ENCODE results near the gene COL6A5.
"Not testable (repeated sequence)": the region's sequence is repeated elsewhere in the genome, so short reads cannot be mapped to it uniquely, and the experiment has no call there.

COL6A5 gene

GRCh38 chr3:130448155-130448554, 102.7 kb downstream of the COL6A5 start:
- not testable (repeated sequence) for DNase-seq (ENCODE audit: low read depth)

DNA sequence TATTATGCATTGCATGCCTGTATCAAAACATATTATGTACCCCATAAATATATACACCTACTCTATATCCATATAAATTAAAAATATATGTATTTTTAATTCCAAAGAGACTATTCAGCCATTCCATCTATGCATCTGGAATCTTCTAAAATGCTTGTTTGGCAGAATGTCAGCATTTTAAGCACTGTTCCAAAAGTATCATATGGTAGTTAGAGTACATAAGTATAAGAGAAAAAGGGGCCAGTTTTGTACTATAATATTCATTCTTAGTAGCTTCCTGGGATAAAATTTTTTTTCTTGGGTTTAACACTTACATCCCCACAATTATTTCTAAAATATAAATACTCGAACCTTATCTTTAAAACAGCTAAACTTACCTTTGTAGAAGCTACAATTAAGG, 111.1 kb downstream of the COL6A5 start:
- DNase-seq (ENCODE audit: low read depth), result no peak

GRCh38 chr3:130457671-130458070, 112.2 kb downstream of the COL6A5 start:
- DNase-seq (ENCODE audit: low read depth), result no peak

DNA sequence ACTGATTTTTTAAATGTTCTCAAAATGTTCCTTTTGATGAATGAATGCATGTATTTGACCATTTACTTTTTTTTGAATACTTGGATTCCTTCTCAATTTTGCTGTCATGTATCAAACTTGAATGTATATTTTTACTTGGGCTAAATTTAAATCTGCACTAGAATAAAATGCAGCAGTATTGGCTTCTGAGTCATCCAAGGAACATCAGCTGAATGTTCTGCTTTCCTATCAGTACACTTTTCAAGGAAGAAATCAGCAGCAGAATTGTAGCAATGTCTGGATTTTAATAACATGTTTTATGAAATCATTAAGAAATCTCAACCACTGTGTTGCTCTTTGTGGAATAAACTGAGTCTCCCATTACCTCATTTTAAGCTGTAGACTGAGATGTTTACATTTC, 114.5 kb downstream of the COL6A5 start:
- DNase-seq (ENCODE audit: low read depth), result no peak

- no peak for DNase-seq (ENCODE audit: low read depth)
Observed at GRCh38 chr3:130462089-130462488, 116.6 kb downstream of the COL6A5 start.

DNA sequence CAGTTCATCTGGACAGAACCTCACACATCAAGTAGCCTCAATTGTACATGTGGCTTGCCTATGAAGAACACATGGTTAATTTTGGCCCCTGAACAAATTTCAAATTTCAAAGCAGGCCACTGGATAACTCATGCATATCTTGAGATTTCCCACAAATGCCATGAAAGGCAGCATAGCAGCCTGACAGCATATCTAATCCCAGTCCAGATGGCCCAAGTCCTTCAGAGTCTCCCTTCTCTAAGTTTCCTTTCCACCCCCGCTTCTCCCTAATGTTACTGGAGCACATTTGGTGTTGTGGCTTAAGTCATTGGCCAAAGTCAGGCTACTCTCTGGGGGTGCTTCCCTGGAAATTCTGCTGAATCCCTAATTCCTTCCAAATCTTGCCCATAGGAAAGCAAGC, 117.7 kb downstream of the COL6A5 start:
- no peak for DNase-seq (ENCODE audit: low read depth)

DNA sequence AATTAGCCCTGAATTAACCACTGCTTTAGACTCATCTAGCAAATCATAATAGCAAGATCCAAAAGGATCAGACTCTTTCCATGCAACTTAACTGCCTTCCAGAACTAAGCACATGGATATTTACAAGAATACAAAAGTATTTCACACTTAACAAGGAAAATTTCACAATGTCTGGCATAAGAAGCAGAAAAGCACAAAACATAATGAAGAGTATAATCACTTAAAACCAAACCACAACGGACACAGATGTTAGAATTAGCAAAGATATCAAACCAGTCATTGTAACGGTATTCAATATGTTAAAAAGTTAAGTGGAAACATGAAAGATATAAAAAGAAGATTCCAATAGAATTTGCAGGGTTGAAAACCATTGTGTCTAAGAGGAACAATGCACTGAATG, 120.0 kb downstream of the COL6A5 start:
- DNase-seq (ENCODE audit: low read depth), result no peak

GRCh38 chr3:130468311-130468710, 122.8 kb downstream of the COL6A5 start:
- no peak for DNase-seq (ENCODE audit: low read depth)

DNA sequence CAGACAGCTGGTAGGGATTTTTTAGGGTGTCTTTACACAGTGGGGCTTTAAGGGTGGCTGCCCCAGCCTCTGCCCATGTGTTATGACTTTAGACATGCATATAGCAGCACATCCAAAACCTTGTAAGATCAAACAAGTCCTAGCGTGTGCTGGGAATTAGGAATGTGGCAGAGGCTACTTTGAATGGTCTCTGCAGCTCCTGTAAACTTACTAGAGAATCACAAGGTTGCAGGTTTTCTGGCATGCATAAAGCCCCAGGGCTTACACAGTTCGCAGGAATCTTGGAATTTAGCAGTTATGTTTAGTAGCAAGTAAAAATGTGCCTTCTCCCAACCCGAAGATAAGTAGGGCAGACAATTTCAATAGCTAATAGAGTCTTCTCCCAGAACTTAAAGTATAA, 124.7 kb downstream of the COL6A5 start:
- DNase-seq (ENCODE audit: low read depth), result no peak

DNA sequence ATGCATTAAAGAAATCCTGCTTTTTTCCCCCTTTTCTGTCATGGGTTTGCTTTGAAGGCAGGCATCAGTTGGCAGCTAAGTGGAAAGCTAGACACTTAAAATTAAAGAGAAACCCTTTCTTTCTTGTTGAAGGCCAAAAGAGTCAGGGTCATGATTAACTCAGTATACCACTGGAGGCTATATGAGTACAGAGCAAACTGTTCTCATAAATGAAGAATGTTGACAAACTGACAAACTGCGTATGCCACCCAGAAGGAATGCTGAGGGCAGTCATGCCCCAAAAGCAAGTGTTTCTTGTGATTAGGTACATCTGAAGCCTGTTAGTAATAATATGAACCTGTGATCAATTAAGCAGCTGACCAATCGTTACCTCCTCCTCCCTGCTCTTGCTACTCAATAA, 127.9 kb downstream of the COL6A5 start:
- DNase-seq (ENCODE audit: low read depth), result no peak

DNA sequence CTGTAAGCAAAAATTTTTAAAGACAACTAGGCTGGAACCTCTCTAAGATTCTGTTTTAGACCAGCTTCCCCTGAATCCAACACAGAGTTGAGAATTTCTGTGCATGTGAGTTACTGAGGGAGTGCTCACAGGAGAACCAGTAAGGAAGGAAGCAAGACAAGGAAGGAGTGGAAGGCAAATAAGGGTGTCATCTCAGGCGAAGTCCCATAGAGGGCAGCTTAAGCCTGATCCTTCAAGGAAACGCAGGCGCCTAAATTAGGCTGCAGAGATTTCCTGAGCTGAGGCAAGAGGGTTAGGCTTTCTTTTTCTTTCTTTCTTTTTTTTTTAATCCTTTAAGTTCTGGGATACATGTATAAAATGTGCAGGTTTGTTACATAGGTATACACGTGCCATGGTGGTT, 135.3 kb downstream of the COL6A5 start:
- DNase-seq (ENCODE audit: low read depth), result no peak

GRCh38 chr3:130488288-130488687, 142.8 kb downstream of the COL6A5 start:
- DNase-seq (ENCODE audit: low read depth), result no peak

GRCh38 chr3:130488769-130489450, 143.4 kb downstream of the COL6A5 start:
- DNase-seq (ENCODE audit: low read depth), result no peak

DNA sequence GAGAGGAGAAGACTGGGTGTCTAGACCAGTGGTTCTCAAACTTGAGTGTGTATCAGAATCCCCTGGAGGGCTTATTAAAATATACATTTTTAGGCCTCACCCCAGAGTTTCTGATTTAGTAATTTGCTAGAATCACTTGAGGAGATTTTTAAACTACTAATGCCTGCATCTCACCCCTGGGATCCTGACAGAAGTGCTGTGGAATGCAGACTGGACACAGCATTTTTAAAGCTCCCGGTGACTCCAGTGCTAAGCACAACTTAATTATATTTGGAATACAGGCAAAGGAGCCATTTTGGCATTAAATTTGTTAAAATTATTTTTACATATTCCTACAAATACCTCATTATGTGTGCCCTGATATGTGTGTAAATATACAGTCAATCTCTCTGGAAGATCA, 144.8 kb downstream of the COL6A5 start:
- no peak for DNase-seq (ENCODE audit: low read depth)

DNA sequence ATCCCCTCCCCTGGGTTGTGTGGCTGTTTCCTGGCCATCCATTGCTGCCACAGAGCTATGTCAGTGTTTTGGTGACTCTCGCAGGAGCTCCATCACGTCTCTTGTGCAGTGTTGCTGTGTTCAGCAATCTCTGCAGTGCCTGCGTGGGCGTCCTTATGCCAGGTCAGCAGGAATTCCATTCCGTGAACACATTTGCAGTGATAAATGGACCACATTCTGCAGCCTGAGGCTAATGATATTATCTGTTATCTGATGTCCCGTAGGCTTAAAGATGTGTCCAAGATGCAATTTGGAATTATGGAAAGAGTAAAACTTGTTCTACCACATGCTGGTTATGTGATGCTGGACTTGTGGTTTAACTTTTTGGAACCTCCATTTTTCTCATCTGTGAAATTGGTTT, 146.0 kb downstream of the COL6A5 start:
- DNase-seq (ENCODE audit: low read depth), result no peak

GRCh38 chr3:130504701-130505100, 159.2 kb downstream of the COL6A5 start:
- no peak for DNase-seq (ENCODE audit: low read depth)

DNA sequence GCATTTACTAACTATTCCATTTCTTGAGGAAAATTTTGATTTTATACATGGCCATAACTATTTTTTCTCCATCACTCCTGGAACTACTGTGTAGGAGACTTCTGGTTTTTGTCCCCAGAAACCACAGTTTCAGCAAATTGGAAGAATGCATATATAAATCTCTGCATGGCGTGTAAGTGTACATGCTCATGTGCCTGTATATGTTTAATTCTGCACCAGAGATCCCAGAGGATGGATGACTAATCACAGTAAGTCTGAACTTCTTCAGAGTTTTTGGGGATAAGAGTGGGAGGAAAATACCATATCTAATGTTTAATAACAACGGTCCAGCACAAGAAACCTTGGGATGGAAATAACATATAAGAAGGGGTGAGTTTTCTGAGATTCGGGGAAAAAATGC, 160.6 kb downstream of the COL6A5 start:
- DNase-seq (ENCODE audit: low read depth), result no peak

- DNase-seq (ENCODE audit: low read depth), result no peak
Observed at GRCh38 chr3:130507746-130508145, 162.3 kb downstream of the COL6A5 start.

DNA sequence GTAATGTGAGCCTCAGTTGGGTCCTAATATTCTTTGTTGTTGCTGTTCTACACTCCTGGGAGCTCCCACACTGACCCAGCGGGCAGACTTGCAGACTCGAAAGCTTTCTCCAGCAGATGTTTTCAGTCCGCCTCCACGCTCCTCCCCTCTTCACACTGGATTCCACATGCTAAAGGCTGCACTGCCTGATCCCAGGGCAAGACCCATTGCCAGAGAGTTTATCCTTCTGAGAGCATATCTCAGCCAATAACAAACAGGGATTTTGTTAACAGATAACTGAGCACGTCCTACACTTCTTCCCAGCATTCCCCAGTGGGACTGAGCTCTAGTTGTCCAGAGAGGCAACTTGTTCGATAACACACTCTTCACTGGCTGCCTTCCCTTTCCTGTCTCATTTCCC, 163.5 kb downstream of the COL6A5 start:
- DNase-seq (ENCODE audit: low read depth), result no peak

- no peak for DNase-seq (ENCODE audit: low read depth)
Observed at GRCh38 chr3:130514681-130515080, 169.2 kb downstream of the COL6A5 start.

- DNase-seq (ENCODE audit: low read depth), result no peak
Observed at GRCh38 chr3:130515755-130516154, 170.3 kb downstream of the COL6A5 start.

- DNase-seq (ENCODE audit: low read depth), result no peak
Observed at GRCh38 chr3:130516645-130517512, 171.4 kb downstream of the COL6A5 start, which contains the start of gene COL6A6. COL6A6 (plus strand) TSS chr3:130517177; CDS start chr3:130560365, 43,188 bp downstream.

GRCh38 chr3:130517602-130518001, 172.1 kb downstream of the COL6A5 start:
- no peak for DNase-seq (ENCODE audit: low read depth)

Measured in activated T-cell treated with anti-CD3 and anti-CD28 coated beads for 1 hour (primary cell).